ENCODE measurements around the gene CORO6.
A peak's percentile ranks its signal among the peaks of the same experiment; 100 is the strongest.

Gene CORO6

DNA sequence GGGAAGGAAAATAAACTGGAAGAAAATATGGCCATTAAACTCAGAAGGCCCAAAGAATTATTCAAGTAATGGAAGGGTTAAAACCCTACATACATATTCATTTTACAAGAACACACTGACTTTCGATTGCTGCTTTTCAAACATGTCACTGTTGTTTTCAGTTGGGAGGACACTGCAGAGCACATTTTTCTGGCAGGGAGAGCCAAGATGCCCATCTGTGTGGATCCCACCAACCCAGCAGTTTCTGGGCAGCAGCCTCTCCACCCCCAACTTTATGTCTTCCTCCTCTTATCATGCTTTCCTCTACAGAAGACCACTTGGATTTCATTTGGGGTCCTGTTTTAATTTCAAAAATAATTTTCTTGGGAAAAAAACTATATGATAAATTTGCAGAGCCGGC is 7.1 kb upstream of the CORO6 start:
- peak; percentile 41 for DNase-seq

- no peak for DNase-seq
These were observed 5.9 kb upstream of the CORO6 start for GRCh38 chr17:29628644-29629043.

DNA sequence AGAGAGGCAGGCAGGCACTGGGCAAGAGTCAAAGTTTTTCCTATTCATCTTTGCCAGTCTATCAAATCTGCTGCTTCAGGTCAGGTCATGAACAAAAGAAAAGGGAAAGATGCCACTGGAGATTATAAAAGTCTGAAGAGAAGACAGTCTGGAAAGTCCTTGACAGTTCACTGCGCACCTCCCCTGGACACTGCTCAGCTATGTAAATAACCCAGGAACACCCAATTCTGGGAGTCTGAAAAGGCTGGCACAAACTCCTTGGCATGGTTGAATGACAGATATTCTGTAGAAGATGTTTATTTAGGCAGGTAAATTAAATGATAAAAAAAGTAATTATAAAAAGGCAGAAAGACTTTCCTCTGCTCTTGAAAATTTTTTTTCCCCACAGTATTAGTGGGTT is 5.2 kb upstream of the CORO6 start:
- DNase-seq = no peak

DNA sequence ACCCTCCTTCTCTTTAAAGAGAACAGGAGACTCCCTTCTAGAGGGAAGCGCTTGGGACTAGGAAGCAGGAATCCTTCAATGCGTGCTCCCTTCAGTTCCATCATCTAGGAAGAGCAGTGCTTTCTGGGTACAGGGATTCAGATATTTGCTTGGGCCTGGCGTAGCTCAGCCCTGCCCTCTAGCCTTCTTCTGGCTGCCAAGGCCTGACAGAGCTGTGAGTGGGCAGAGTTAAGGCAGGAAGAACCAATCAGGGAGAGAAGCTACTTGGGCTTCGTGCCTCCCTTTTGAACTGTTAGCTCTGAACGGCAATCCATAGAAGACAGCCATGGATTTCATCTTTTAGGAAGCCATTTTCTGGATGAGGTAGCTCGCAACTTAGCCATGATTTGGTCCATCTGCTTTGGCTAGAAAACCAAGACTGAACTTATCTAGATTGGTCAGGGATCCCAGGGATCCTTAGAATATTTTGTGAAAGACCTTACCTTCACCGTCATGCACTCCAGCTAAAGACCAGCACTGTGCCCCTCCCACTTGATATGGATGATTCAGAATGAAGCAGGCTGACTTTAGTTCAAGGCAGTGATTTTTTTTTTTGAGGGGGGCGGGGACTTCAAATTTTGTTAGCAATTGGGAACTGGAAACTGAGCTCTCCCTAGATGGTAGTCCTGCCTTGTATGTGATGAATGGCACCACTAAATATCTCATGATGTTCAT is 2.5 kb upstream of the CORO6 start:
- DNase-seq = no peak

DNA sequence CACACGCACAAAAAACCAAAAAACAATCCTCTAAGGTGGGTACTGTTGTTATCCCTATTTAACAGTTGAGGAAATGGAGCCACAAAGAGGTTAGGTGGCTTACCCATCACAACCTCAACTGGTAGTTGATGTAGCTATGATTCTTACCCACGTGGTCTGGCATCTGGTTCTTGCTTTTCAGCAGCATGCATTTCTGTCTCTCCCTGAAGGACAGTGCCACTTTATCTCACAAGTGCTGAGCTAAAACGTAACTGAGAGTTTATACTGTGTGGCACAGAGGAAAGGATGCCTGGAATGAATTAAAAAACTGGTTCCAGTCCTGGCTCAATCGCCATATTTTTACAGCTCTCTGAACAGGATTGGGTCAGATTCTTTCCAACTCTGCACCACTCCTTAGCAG is 1.9 kb upstream of the CORO6 start:
- no peak for DNase-seq

GRCh38 chr17:29623283-29623647 is 553 bp upstream of the CORO6 start:
- DNase-seq = no peak

DNA sequence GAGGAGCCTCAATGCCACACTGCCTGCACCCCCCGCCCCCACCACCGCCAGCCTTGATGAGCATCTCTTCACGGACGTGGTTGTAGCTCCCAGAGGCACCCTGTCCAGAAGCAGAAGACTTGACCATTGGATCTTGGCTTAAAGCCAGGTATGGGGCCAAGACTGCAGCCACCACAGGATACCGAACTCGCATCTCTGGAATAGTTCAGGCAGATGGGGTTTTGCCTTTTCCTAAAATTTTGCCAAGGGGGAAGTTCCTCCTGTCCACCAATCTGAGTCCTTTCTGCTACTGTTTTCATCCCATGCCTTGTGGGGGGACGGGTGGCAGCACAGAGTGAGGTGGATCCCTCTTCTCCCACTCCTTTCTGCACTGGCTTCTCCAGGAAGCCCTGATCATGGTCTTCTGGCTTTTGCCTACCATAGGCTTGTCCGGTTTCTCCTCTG is 939 bp downstream of the CORO6 start:
- DNase-seq = no peak

GRCh38 chr17:29620779-29621500 is 1.8 kb downstream of the CORO6 start:
- DNase-seq = no peak

- DNase-seq = no peak
These were observed 2.4 kb downstream of the CORO6 start for GRCh38 chr17:29620271-29620670.

DNA sequence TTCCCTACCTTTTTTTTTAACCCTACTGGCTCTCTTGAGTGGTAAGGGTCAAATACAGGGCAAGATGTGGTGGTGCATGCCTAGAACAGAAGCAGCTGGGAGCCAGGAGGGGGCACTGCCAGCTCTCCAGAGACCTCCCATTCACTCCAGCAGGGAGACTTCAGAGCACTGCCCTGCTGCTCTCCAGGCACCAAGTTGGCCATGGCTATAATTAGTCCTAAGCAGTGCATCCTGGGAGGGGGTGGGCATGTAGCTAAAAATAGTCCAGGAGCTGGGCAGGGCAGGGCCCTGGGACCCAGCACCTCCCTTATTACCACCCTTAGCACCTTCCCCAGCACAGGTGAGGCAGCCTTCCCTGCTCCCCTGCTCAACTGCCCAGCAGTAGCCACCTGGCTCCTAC is 3.5 kb downstream of the CORO6 start:
- DNase-seq = peak; percentile 12

DNA sequence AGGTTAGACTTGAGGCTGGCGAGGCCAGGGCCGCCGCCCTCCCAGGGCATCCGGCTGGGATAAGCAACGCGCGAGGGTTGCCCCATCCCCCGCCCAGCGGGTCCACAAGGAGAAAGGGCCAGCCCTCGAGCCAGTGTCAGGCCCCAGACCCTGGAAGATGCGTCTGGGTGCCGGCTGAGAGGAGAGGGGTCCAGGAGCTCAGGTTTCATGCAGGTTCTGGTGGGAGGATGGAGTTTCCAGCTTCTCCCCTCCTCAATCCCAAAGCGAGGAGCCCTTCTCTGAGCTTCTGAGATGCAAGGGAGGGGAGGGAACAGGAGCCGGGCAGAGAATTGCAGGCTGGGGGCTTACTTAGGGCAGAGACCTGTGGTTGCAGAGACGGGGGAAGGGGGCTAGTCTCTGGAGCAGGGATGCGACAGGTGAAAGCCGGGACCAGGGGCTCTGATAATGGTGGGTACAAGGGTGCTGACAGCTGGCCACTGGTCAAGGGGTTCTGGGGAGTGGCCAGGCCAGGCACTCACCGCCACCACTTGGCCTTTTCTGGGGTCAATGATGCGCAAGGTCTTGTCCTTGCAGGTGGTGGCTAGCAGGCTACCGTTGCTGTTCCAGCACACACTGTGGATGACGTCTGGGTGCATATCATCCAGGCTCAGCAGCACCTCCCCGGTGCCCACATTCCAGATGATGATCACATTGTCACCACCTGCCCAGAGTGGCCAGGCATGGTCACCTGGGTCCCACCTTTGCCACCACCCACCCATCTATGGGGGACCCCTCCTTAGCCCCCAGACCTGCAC is 4.2 kb downstream of the CORO6 start:
- no peak for DNase-seq

DNA sequence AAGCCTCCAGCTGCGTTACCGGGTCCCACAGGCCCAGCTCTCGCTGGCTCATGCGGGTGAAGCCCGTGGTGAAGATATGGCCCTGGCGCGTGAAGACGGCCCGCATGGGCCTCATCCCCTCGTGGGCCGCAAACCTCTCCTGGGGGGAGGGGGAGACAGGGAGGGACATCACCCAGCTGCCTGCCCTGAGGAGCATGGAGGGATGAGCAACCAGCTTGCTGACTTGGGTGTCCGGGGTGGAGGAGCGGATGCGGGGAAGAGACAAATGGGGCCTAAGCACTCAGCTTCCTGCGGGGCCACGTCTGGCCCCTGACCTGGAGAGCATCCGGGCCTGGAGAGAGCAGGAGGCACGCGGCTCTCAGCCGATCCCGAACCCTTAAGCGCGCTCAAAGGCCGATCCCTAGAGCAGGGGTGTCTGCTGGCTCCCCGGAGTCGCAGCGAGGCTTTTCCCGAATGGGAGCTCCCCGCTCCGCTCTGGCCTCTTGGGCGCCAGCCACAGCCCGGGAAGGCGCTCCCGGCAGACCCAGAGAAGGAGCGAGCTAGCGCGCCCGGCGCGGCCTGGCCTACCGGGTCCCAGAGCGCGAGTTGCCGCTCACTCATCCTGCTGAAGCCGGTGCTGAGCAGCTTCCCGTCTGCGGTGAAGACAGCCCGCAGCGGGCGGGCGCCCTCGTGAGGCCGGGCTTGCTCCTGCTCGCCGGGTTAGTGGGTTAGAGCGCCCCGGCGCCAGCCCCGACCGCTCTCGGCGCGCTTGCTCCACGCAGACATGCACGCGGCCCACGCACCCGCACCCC is 5.0 kb downstream of the CORO6 start:
- DNase-seq = peak; percentile 66

DNA sequence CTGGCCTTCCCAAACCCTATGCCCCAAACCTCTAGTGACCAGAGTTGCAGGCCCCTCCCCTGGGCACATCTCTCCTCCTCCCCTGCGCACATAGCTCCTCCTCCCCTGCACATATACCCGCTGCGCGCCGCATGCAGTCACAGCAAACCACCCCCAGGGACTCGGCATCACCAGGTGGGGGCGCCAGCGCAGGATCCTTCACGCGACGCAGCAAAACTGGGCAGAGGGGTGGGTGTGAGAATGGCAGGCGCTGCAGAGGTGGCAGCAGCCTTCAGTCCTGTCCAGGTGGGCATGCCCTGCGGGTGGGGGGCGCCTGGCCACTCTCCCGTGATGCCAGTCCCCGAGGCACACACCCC is 5.6 kb downstream of the CORO6 start:
- peak; percentile 90 for DNase-seq

DNA sequence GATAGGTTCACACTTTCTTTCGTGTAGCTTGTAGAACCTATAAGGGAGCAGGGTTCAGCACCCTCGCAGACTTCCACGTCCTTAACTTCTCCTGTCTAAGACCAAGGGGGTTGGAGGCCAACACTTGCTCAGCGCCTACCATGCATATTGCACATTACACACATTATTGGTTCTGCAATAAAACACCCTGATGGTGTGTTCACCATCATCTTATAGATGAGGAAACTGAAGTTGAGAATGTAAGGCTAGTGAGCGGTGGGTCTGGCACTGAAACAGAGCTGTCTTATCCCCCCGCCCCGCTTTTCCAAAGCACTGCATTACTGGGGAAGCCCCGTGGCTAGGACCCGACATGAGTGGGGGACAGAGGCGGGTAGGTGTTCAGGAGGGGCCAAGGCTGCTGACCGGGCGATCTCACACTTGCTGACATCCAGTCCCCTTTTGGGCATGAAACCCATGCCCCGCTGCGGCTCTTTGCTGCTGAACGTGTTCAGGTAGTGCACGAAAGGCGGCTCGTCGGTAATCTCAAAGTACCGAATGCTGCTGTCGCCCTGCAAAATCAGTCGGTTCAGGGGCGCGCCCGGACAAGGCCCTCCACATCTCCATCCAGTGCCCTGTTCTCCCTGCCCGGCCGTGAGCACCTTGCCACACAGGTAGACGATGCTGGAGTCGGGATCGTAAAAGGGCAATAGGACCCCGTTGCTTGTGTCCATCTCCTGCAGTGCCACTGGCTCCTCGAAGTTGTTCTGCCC is 6.2 kb downstream of the CORO6 start:
- DNase-seq = no peak

GRCh38 chr17:29615492-29616299 is 7.0 kb downstream of the CORO6 start:
- peak; percentile 71 for DNase-seq

DNA sequence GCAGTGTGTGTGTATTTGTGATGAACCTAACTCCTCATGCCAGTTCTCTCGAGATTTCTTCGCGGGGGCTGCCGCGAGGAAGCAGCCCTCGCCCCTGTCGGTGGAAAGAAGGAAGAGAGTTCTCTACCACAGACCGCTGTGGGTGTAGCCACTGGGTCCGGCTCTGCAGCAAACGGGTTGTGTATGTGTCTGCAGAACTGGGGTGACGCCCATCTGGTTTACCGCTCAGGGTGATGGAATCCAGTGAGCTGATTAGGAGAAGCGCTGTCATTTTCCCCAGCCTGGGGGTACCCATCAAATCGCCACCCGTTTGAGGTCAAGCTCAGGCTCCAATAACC is 7.7 kb downstream of the CORO6 start:
- no peak for DNase-seq

- no peak for DNase-seq
These were observed 8.2 kb downstream of the CORO6 start for GRCh38 chr17:29614349-29615047.

DNA sequence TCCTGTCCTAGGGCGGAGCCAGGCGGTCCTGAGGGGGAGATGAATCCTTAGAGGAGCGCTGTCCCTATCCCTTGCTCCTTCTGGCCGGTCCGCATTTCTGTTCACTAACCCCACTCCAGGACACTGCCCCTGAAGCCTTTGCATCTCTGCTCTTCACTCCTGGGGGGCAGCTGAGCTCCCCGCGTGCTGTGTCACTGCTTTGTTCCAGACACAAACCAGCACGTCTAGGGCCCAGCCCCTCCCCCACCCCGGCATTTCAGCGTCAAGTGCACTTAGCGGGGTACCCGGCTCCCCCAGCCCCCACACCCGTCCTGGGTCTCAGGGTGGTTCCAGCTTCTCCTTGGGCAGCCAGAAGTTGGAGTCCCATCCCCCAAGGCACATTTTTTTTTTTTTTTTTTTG is 8.9 kb downstream of the CORO6 start:
- no peak for DNase-seq

GRCh38 chr17:29613352-29613837 is 9.3 kb downstream of the CORO6 start:
- no peak for DNase-seq

- DNase-seq = no peak
These were observed 10.1 kb downstream of the CORO6 start for GRCh38 chr17:29612404-29613280.

Measured in NCI-H1694 treated with DMSO at 0.1 percent for 48 hours (cell line).